GM23338 (cell line): ENCODE data around the gene DCP1B. TPM values are rescaled to one million over a fixed set of nuclear protein-coding genes. Genes with fewer than 3 reads are reported as not detected.

Source experiments
- ATAC-seq: fragments of 200-7000 bp; cut with Tn5 transposase; 3 replicates; pipeline ENCODE4 v1.9.1; 2020
- DNase-seq: peaks from one replicate; pipeline ENCODE4 v3.0.0-alpha.2; 2015; ENCODE audit warnings: low spot score
- H2AFZ ChIP-seq: fragments of 200-600 bp; sonication (generic); 2 replicates; pipeline ENCODE4 v1.8.0; 2016; ENCODE audit warnings: antibody characterized with exemption, mild to moderate bottlenecking, moderate library complexity
- H3F3A ChIP-seq: fragments of 200-600 bp; sonication (generic); replicated peaks from 2 replicates; pipeline ENCODE4 v1.8.0; 2017; ENCODE audit warnings: antibody characterized with exemption, mixed run types, low read depth
- H3K27ac ChIP-seq: fragments of 200-600 bp; sonication (generic); 2 replicates; pipeline ENCODE4 v1.6.1; 2016; ENCODE audit warnings: low read depth
- H3K27me3 ChIP-seq: fragments of 200-600 bp; sonication (generic); 2 replicates; pipeline ENCODE4 v1.8.0; 2016; ENCODE audit warnings: mild to moderate bottlenecking, mixed run types, moderate library complexity; ENCODE audit not compliant: insufficient read depth
- H3K36me3 ChIP-seq: fragments of 200-600 bp; sonication (generic); 2 replicates; pipeline ENCODE4 v1.8.0; 2016; ENCODE audit warnings: mild to moderate bottlenecking; ENCODE audit not compliant: insufficient read depth
- H3K4me1 ChIP-seq: fragments of 200-600 bp; sonication (generic); 2 replicates; pipeline ENCODE4 v1.8.0; 2016; ENCODE audit warnings: mild to moderate bottlenecking, moderate library complexity; ENCODE audit not compliant: insufficient read depth
- H3K4me2 ChIP-seq: fragments of 200-600 bp; sonication (generic); 2 replicates; pipeline ENCODE4 v1.7.1; 2017; ENCODE audit warnings: mixed run types
- H3K4me3 ChIP-seq: fragments of 200-600 bp; sonication (generic); 2 replicates; pipeline ENCODE4 v1.6.1; 2016; ENCODE audit warnings: mixed run types
- H3K79me2 ChIP-seq: fragments of 200-600 bp; sonication (generic); replicated peaks from 2 replicates; pipeline ENCODE4 v1.8.0; 2017; ENCODE audit warnings: mild to moderate bottlenecking; ENCODE audit not compliant: insufficient read depth
- H3K9me2 ChIP-seq: fragments of 200-600 bp; sonication (generic); 2 replicates; pipeline ENCODE4 v1.8.0; 2017; ENCODE audit not compliant: insufficient read depth
- H4K20me1 ChIP-seq: fragments of 200-600 bp; sonication (generic); replicated peaks from 2 replicates; pipeline ENCODE4 v1.8.0; 2017; ENCODE audit warnings: mild to moderate bottlenecking; ENCODE audit not compliant: insufficient read depth
- H3K27ac Mint-ChIP-seq: 2 replicates; pipeline ENCODE4 v1.8.0; 2020; ENCODE audit warnings: inconsistent platforms, mild to moderate bottlenecking, moderate library complexity, mixed read lengths
- H3K27me3 Mint-ChIP-seq: 3 replicates; pipeline ENCODE4 v1.8.0; 2022; ENCODE audit warnings: low read depth, mild to moderate bottlenecking, moderate library complexity, mixed read lengths, inconsistent platforms; ENCODE audit not compliant: insufficient read depth, poor library complexity
- H3K36me3 Mint-ChIP-seq: 3 replicates; pipeline ENCODE4 v1.8.0; 2021; ENCODE audit warnings: low read depth, mild to moderate bottlenecking, inconsistent platforms, moderate library complexity, mixed read lengths
- H3K4me1 Mint-ChIP-seq: 3 replicates; pipeline ENCODE4 v1.8.0; 2020; ENCODE audit warnings: mild to moderate bottlenecking, inconsistent platforms, mixed read lengths
- H3K4me3 Mint-ChIP-seq: 3 replicates; pipeline ENCODE4 v1.8.0; 2021; ENCODE audit warnings: moderate library complexity, mild to moderate bottlenecking, inconsistent platforms, mixed read lengths
- H3K9me3 Mint-ChIP-seq: 3 replicates; pipeline ENCODE4 v1.8.0; 2020; ENCODE audit warnings: moderate library complexity, mild to moderate bottlenecking, inconsistent platforms, mixed read lengths
- CREB1 ChIP-seq: fragments of 250-450 bp; sonication (Bioruptor Pico); IDR thresholded peaks from 2 replicates; pipeline ENCODE4 v1.5.0; 2020; ENCODE audit warnings: low read depth, mild to moderate bottlenecking, moderate library complexity
- JUNB ChIP-seq: IDR thresholded peaks from one replicate; pipeline ENCODE4 v1.6.1; 2016; ENCODE audit warnings: antibody characterized with exemption; ENCODE audit not compliant: unreplicated experiment
- NANOG ChIP-seq: IDR thresholded peaks from 2 replicates; pipeline ENCODE4 v1.6.1; 2016; ENCODE audit warnings: antibody characterized with exemption, borderline replicate concordance
- POLR2AphosphoS5 ChIP-seq: IDR thresholded peaks from 2 replicates; pipeline ENCODE4 v1.6.1; 2016; ENCODE audit warnings: antibody characterized with exemption, low read depth
- ZNF331 ChIP-seq: fragments of 250-450 bp; sonication (Bioruptor Pico); IDR thresholded peaks from 2 replicates; pipeline ENCODE4 v1.5.0; 2020; ENCODE audit warnings: low read depth, mild to moderate bottlenecking, moderate library complexity
- polyA plus RNA-seq: library from polyadenylated mRNA; unstranded; fragments of >200 nt; fragmentation: Nextera tagmentation; extraction: Ambion mirVana; gene quantifications from 2 replicates; pipeline ENCODE4 v1.2.1, GENCODE V29; 2016
- total RNA-seq: library from RNA; depleted of rRNA; stranded (reverse); fragments of >200 nt; shearing (Covaris generic); gene quantifications from 2 replicates; pipeline ENCODE4 v1.2.3, GENCODE V29; 2014
- TF ChIP-seq, protein P1 (sequence below), 2 experiments: fragments of 200-600 bp in 1 of 2; sonication (generic) in 1 of 2; conservative IDR thresholded peaks; 2 replicates each; pipeline versions ENCODE4 v1.5.1 to v1.6.1; 2016 to 2017; ENCODE audit warnings: antibody characterized with exemption in 2 of 2, low read depth in 2 of 2, mild to moderate bottlenecking in 2 of 2, moderate library complexity in 1 of 2
- TF ChIP-seq, protein P2 (sequence below): fragments of 250-450 bp; sonication (Bioruptor Pico); IDR thresholded peaks from 2 replicates; pipeline ENCODE4 v1.5.0; 2020; ENCODE audit warnings: mild to moderate bottlenecking, moderate library complexity
- TF ChIP-seq, protein P3 (sequence below): IDR thresholded peaks from 2 replicates; pipeline ENCODE4 v1.6.1; 2016; ENCODE audit warnings: antibody characterized with exemption

The DCP1B gene
- total and polyA plus RNA-seq, 2 experiments from 2014 or later: 24.4 to 29.8 TPM

DNA sequence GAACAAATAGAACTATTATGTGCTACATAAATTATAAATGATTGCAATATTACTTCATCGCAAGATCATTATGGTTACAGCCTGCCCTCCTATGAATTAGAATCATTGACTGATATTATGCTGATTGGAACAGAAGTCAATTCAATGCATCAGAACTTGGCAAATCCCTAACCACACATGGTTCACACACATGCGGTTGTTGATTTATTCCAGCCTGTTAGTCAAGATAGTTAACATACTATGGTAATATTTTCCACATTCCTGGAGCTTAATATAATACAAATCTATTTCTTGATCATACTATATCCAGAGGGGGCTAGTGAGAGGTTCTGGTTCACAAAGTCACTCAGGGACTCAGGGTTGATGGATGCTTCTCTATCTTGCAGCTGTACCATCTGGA, 38.8 kb upstream of the DCP1B start:
- TF ChIP-seq POLR2AphosphoS5 (no peak), CREB1 (CRISPR knock-in tag) (no peak), JUNB (no peak), ZNF331 (CRISPR knock-in tag) (no peak), NANOG (no peak)
- TF ChIP-seq, protein P1, sequence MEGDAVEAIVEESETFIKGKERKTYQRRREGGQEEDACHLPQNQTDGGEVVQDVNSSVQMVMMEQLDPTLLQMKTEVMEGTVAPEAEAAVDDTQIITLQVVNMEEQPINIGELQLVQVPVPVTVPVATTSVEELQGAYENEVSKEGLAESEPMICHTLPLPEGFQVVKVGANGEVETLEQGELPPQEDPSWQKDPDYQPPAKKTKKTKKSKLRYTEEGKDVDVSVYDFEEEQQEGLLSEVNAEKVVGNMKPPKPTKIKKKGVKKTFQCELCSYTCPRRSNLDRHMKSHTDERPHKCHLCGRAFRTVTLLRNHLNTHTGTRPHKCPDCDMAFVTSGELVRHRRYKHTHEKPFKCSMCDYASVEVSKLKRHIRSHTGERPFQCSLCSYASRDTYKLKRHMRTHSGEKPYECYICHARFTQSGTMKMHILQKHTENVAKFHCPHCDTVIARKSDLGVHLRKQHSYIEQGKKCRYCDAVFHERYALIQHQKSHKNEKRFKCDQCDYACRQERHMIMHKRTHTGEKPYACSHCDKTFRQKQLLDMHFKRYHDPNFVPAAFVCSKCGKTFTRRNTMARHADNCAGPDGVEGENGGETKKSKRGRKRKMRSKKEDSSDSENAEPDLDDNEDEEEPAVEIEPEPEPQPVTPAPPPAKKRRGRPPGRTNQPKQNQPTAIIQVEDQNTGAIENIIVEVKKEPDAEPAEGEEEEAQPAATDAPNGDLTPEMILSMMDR (conservative IDR thresholded peaks at IDR 0.05; ENCODE audit: low read depth in 2 of 2): no peak
- TF ChIP-seq, protein P2, sequence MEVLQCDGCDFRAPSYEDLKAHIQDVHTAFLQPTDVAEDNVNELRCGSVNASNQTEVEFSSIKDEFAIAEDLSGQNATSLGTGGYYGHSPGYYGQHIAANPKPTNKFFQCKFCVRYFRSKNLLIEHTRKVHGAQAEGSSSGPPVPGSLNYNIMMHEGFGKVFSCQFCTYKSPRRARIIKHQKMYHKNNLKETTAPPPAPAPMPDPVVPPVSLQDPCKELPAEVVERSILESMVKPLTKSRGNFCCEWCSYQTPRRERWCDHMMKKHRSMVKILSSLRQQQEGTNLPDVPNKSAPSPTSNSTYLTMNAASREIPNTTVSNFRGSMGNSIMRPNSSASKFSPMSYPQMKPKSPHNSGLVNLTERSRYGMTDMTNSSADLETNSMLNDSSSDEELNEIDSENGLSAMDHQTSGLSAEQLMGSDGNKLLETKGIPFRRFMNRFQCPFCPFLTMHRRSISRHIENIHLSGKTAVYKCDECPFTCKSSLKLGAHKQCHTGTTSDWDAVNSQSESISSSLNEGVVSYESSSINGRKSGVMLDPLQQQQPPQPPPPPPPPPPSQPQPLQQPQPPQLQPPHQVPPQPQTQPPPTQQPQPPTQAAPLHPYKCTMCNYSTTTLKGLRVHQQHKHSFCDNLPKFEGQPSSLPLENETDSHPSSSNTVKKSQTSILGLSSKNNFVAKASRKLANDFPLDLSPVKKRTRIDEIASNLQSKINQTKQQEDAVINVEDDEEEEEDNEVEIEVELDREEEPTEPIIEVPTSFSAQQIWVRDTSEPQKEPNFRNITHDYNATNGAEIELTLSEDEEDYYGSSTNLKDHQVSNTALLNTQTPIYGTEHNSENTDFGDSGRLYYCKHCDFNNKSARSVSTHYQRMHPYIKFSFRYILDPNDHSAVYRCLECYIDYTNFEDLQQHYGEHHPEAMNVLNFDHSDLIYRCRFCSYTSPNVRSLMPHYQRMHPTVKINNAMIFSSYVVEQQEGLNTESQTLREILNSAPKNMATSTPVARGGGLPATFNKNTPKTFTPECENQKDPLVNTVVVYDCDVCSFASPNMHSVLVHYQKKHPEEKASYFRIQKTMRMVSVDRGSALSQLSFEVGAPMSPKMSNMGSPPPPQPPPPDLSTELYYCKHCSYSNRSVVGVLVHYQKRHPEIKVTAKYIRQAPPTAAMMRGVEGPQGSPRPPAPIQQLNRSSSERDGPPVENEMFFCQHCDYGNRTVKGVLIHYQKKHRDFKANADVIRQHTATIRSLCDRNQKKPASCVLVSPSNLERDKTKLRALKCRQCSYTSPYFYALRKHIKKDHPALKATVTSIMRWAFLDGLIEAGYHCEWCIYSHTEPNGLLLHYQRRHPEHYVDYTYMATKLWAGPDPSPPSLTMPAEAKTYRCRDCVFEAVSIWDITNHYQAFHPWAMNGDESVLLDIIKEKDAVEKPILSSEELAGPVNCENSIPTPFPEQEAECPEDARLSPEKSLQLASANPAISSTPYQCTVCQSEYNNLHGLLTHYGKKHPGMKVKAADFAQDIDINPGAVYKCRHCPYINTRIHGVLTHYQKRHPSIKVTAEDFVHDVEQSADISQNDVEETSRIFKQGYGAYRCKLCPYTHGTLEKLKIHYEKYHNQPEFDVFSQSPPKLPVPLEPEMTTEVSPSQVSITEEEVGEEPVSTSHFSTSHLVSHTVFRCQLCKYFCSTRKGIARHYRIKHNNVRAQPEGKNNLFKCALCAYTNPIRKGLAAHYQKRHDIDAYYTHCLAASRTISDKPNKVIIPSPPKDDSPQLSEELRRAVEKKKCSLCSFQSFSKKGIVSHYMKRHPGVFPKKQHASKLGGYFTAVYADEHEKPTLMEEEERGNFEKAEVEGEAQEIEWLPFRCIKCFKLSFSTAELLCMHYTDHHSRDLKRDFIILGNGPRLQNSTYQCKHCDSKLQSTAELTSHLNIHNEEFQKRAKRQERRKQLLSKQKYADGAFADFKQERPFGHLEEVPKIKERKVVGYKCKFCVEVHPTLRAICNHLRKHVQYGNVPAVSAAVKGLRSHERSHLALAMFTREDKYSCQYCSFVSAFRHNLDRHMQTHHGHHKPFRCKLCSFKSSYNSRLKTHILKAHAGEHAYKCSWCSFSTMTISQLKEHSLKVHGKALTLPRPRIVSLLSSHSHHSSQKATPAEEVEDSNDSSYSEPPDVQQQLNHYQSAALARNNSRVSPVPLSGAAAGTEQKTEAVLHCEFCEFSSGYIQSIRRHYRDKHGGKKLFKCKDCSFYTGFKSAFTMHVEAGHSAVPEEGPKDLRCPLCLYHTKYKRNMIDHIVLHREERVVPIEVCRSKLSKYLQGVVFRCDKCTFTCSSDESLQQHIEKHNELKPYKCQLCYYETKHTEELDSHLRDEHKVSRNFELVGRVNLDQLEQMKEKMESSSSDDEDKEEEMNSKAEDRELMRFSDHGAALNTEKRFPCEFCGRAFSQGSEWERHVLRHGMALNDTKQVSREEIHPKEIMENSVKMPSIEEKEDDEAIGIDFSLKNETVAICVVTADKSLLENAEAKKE (CRISPR knock-in tag): no peak
- TF ChIP-seq, protein P3, sequence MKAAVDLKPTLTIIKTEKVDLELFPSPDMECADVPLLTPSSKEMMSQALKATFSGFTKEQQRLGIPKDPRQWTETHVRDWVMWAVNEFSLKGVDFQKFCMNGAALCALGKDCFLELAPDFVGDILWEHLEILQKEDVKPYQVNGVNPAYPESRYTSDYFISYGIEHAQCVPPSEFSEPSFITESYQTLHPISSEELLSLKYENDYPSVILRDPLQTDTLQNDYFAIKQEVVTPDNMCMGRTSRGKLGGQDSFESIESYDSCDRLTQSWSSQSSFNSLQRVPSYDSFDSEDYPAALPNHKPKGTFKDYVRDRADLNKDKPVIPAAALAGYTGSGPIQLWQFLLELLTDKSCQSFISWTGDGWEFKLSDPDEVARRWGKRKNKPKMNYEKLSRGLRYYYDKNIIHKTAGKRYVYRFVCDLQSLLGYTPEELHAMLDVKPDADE: no peak
- Mint-ChIP-seq H3K4me3 (no peak overlapping the region), H3K36me3 (no peaks in the 10 kb centered on the region), H3K27ac (no peak overlapping the region), H3K9me3 (no peaks in the 10 kb centered on the region), H3K27me3 (peaks cover 4% of the 10 kb centered on the region), H3K4me1 (no peaks in the 10 kb centered on the region)
- Histone ChIP-seq H4K20me1 (no peaks in the 10 kb centered on the region), H3K4me3 (no peak overlapping the region), H3K4me2 (no peak overlapping the region), H3K79me2 (no peaks in the 10 kb centered on the region), H3K36me3 (no peaks in the 10 kb centered on the region), H3F3A (no peaks in the 10 kb centered on the region), H3K4me1 (no peaks in the 10 kb centered on the region), H3K27ac (no peak overlapping the region), H3K27me3 (no peaks in the 10 kb centered on the region), H3K9me2 (0 out of 2 replicates have a peak, but pooled peaks cover 6% of the 10 kb centered on the region), H2AFZ (no peak overlapping the region)
- DNase-seq: no peak
- no peak for ATAC-seq
